ENCODE measurements around the gene SOCS7.

The SOCS7 gene

GRCh38 chr17:38338053-38338452 is 13.6 kb upstream of the SOCS7 start:
- DNase-seq: no peak

- no peak for DNase-seq
Observed at GRCh38 chr17:38338535-38338934, 13.1 kb upstream of the SOCS7 start.

- DNase-seq: no peak
Observed at GRCh38 chr17:38339891-38340290, 11.8 kb upstream of the SOCS7 start.

GRCh38 chr17:38341035-38341721 is 10.5 kb upstream of the SOCS7 start:
- peak; percentile 54 for DNase-seq

GRCh38 chr17:38342886-38343607 is 8.6 kb upstream of the SOCS7 start:
- no peak for DNase-seq

- no peak for DNase-seq
Observed at GRCh38 chr17:38343608-38344419, 7.8 kb upstream of the SOCS7 start, which contains the start of gene GPR179. TSS of gene GPR179 (minus strand) at chr17:38343956. CDS start at chr17:38343789, 167 bp downstream.

GRCh38 chr17:38344420-38344745 is 7.3 kb upstream of the SOCS7 start:
- no peak for DNase-seq

- no peak for DNase-seq
Observed at GRCh38 chr17:38345743-38346142, 5.9 kb upstream of the SOCS7 start.

GRCh38 chr17:38349097-38349730 is 2.4 kb upstream of the SOCS7 start:
- peak; percentile 94 for DNase-seq

- DNase-seq: no peak
Observed at GRCh38 chr17:38350035-38350434, 1.6 kb upstream of the SOCS7 start.

- DNase-seq: peak; percentile 47
Observed at GRCh38 chr17:38352245-38353085, 821 bp downstream of the SOCS7 start.

- no peak for DNase-seq
Observed at GRCh38 chr17:38353086-38353604, 1.5 kb downstream of the SOCS7 start.

- no peak for DNase-seq
Observed at GRCh38 chr17:38353668-38354067, 2.0 kb downstream of the SOCS7 start.

GRCh38 chr17:38354466-38354865 is 2.8 kb downstream of the SOCS7 start:
- no peak for DNase-seq

GRCh38 chr17:38355251-38355650 is 3.6 kb downstream of the SOCS7 start:
- no peak for DNase-seq

- no peak for DNase-seq
Observed at GRCh38 chr17:38357486-38358123, 6.0 kb downstream of the SOCS7 start.

GRCh38 chr17:38358586-38359513 is 7.2 kb downstream of the SOCS7 start:
- DNase-seq: no peak

GRCh38 chr17:38361694-38362465 is 10.2 kb downstream of the SOCS7 start:
- DNase-seq: no peak

- DNase-seq: no peak
Observed at GRCh38 chr17:38363016-38363415, 11.4 kb downstream of the SOCS7 start.

- DNase-seq: no peak
Observed at GRCh38 chr17:38364741-38365140, 13.1 kb downstream of the SOCS7 start.
